GM12878 (cell line): Measurements from ENCODE around the gene CDC42SE2. TPM values are rescaled to one million over a fixed set of nuclear protein-coding genes. Genes with fewer than 3 reads are reported as not detected.

ENCODE experiments used
- ATAC-seq: fragments of 200-7000 bp; cut with Tn5 transposase; 3 replicates; pipeline ENCODE4 v1.9.1; 2020; ENCODE audit warnings: mild to moderate bottlenecking, moderate library complexity
- BruUV-seq: library from RNA; stranded (reverse); fragments of 400-500 nt; replicated peaks from 2 replicates; lab custom pipeline; 2021; lab: Mats Ljungman, UMichigan
- CTCF ChIA-PET: fragments of 300-600 bp; sonication (Branson Sonifier 250); formaldehyde crosslinking; extraction: SDS; loops from one replicate; lab custom pipeline; 2021; ENCODE audit warnings: inconsistent platforms; lab: Yijun Ruan, JAX
- POLR2A ChIA-PET: fragments of 350-600 bp; formaldehyde crosslinking; extraction: SDS; loops from one replicate; lab custom pipeline; 2021; ENCODE audit warnings: inconsistent platforms; lab: Charles Lee
- RAD21 ChIA-PET: fragments of 300-600 bp; sonication (Branson Sonifier 250); formaldehyde crosslinking; loops from one replicate; lab custom pipeline; 2023; ENCODE audit warnings: antibody characterized with exemption; ENCODE audit not compliant: unreplicated experiment; lab: Charles Lee
- SMC1A ChIA-PET: fragments of 300-600 bp; sonication (Branson Sonifier 250); formaldehyde crosslinking; loops from one replicate; lab custom pipeline; 2023; ENCODE audit not compliant: unreplicated experiment, uncharacterized antibody; lab: Charles Lee
- DNase-seq: peaks from one replicate; pipeline ENCODE4 v3.0.0-alpha.2; 2011; ENCODE audit warnings: low read depth, low spot score
- FAIRE-seq: peaks from 3 replicates; lab custom pipeline; 2011; peaks lifted over from hg19 to GRCh38; lab: Jason Lieb, UNC
- H2AFZ ChIP-seq: 2 replicates; pipeline ENCODE4 v1.6.0; 2011; ENCODE audit warnings: low read depth, low read length, control low read depth; ENCODE audit not compliant: control insufficient read depth
- H3K27ac ChIP-seq: 2 replicates; pipeline ENCODE4 v1.5.1; 2011; ENCODE audit warnings: control low read depth; ENCODE audit not compliant: control insufficient read depth, insufficient read depth
- H3K27me3 ChIP-seq, 2 experiments: replicated peaks in 1 of 2; 2 replicates each; pipeline versions ENCODE4 v1.6.0 to v1.6.1; 2011; ENCODE audit warnings: low read length in 1 of 2; ENCODE audit not compliant: control insufficient read depth in 2 of 2, insufficient read depth in 2 of 2
- H3K36me3 ChIP-seq, 2 experiments: 2 replicates each; pipeline ENCODE4 v1.5.1; 2011; ENCODE audit warnings: low read length in 1 of 2; ENCODE audit not compliant: control insufficient read depth in 2 of 2, insufficient read depth in 2 of 2
- H3K4me1 ChIP-seq: 2 replicates; pipeline ENCODE4 v1.6.1; 2011; ENCODE audit warnings: mild to moderate bottlenecking, low read length, moderate library complexity, mixed read lengths; ENCODE audit not compliant: control insufficient read depth, insufficient read depth
- H3K4me2 ChIP-seq: 2 replicates; pipeline ENCODE4 v1.6.0; 2011; ENCODE audit warnings: control low read depth; ENCODE audit not compliant: control insufficient read depth, insufficient read depth
- H3K4me3 ChIP-seq: fragments of 200-600 bp; sonication (generic); 2 replicates; pipeline ENCODE4 v1.5.1; 2016
- H3K79me2 ChIP-seq: 2 replicates; pipeline ENCODE4 v1.6.0; 2011; ENCODE audit warnings: low read length; ENCODE audit not compliant: control insufficient read depth, insufficient read depth
- H3K9ac ChIP-seq: 2 replicates; pipeline ENCODE4 v1.8.0; 2011; ENCODE audit warnings: low read length, control low read depth, mixed read lengths; ENCODE audit not compliant: control insufficient read depth, insufficient read depth
- H3K9me3 ChIP-seq: replicated peaks from 3 replicates; pipeline ENCODE4 v1.5.1; 2011; ENCODE audit warnings: mild to moderate bottlenecking, low read length; ENCODE audit not compliant: control insufficient read depth, insufficient read depth
- H4K20me1 ChIP-seq: 2 replicates; pipeline ENCODE4 v1.6.0; 2011; ENCODE audit not compliant: control insufficient read depth, insufficient read depth
- FOS ChIP-seq: IDR thresholded peaks from 3 replicates; pipeline ENCODE4 v1.6.1; 2011; ENCODE audit warnings: borderline replicate concordance; ENCODE audit not compliant: insufficient read length; ENCODE audit errors: extremely low read depth
- LARP7 ChIP-seq: fragments of 450-650 bp; IDR thresholded peaks from 2 replicates; pipeline ENCODE4 v1.6.1; 2017; ENCODE audit warnings: mild to moderate bottlenecking
- MEF2A ChIP-seq: IDR thresholded peaks from 2 replicates; pipeline ENCODE4 v1.6.1; 2011; ENCODE audit warnings: low read depth, mild to moderate bottlenecking, low read length, moderate library complexity; ENCODE audit not compliant: insufficient read depth
- MLLT1 ChIP-seq: fragments of 450-650 bp; IDR thresholded peaks from 2 replicates; pipeline ENCODE4 v1.6.1; 2016; ENCODE audit warnings: mild to moderate bottlenecking
- MYC ChIP-seq: IDR thresholded peaks from 2 replicates; pipeline ENCODE4 v1.6.1; 2011; ENCODE audit warnings: mild to moderate bottlenecking, low read length, moderate library complexity, inconsistent platforms; ENCODE audit not compliant: insufficient read depth, insufficient replicate concordance, insufficient read length, severe bottlenecking
- REST ChIP-seq: IDR thresholded peaks from 2 replicates; pipeline ENCODE4 v1.6.1; 2012; ENCODE audit warnings: mild to moderate bottlenecking, low read depth, low read length
- SIN3A ChIP-seq: IDR thresholded peaks from 2 replicates; pipeline ENCODE4 v1.6.1; 2012; ENCODE audit warnings: low read depth, low read length, improper control_type of control experiment
- SKIL ChIP-seq: fragments of 450-650 bp; IDR thresholded peaks from 2 replicates; pipeline ENCODE4 v1.6.1; 2017; ENCODE audit warnings: mild to moderate bottlenecking, low read depth, inconsistent platforms; ENCODE audit not compliant: poor library complexity, severe bottlenecking
- SMAD5 ChIP-seq: IDR thresholded peaks from 2 replicates; pipeline ENCODE4 v1.6.1; 2016; ENCODE audit warnings: antibody characterized with exemption, low read depth
- TCF12 ChIP-seq: IDR thresholded peaks from 2 replicates; pipeline ENCODE4 v1.6.1; 2011; ENCODE audit warnings: low read depth, mild to moderate bottlenecking, low read length
- ZBTB33 ChIP-seq: fragments of 450-650 bp; IDR thresholded peaks from 2 replicates; pipeline ENCODE4 v1.6.1; 2017; ENCODE audit warnings: mild to moderate bottlenecking
- WGBS: methylation state at CpG from one replicate; pipeline ENCODE4 v1.1.6; 2016; ENCODE audit warnings: low lambda C conversion rate; ENCODE audit not compliant: insufficient replicate concordance, insufficient coverage; ENCODE audit errors: missing lambda C conversion rate; 5-methylcytosine and 5-hydroxymethylcytosine counted together
- in situ Hi-C: fragments of 300-500 bp; cut with MboI; formaldehyde crosslinking; loops from 9 replicates; pipeline ENCODE4 v1.14.3; 2018; ENCODE audit warnings: mixed read lengths
- intact Hi-C: fragments of 100-400 bp; cut with micrococcal nuclease; formaldehyde crosslinking; loops from one replicate; pipeline ENCODE4 v1.14.2; 2022; ENCODE audit not compliant: unreplicated experiment
- polyA plus RNA-seq, 11 experiments: library from polyadenylated mRNA; depleted of rRNA in 4 of 11; unstranded in 6 of 11; stranded (reverse) in 5 of 11; fragments of >200 nt; fragmentation: Nextera tagmentation in 4 of 11; fragmentation: Illumina TruSeq in 1 of 11; extraction: Ambion mirVana in 4 of 11; extraction: Trizol in 1 of 11; gene quantifications; 1 replicate in 1 of 11; 2 replicates in 10 of 11; pipeline versions ENCODE4 v1.2.1 to v1.2.3, GENCODE V29; 2011 to 2016; ENCODE audit warnings: inconsistent platforms in 2 of 11, missing spikeins in 2 of 11, low read depth in 1 of 11
- total RNA-seq, 4 experiments: library from RNA; depleted of rRNA in 3 of 4; stranded (reverse); fragments of >200 nt in 3 of 4; fragmentation: Illumina TruSeq in 1 of 4; extraction: Trizol in 1 of 4; gene quantifications; 2 replicates each; pipeline versions ENCODE4 v1.2.1 to v1.2.3, GENCODE V29; 2013 to 2021

Gene CDC42SE2
- total and polyA plus RNA-seq, 10 of the 15 experiments (the other 5 are each of a cell fraction or from before 2014, with no cell fraction given): 57.0 to 148 (median 80.3) TPM

- TF ChIP-seq MLLT1 (no peak), SKIL (no peak), SIN3A (no peak)
- TF ChIP-seq, all 136 proteins: peak for 0
Observed at GRCh38 chr5:131328536-131329285, 64.9 kb downstream of the CDC42SE2 start (continued).

GRCh38 chr5:131329286-131329560, 65.4 kb downstream of the CDC42SE2 start:
- ChIA-PET POLR2A (interaction anchor here (1.4 kb wide), 1 partner anchor 27 kb away, joined by 5 read pairs; no protein-coding TSS in a partner anchor), RAD21 (interaction anchor here (0.6 to 1.9 kb wide), 3 partner anchors 57 to 167 kb away, joined by 3 to 5 read pairs (median 4); no protein-coding TSS in a partner anchor), SMC1A (interaction anchor here (1.0 to 1.6 kb wide), 6 partner anchors 15 to 59 kb away, joined by 3 to 5 read pairs (median 4); no protein-coding TSS in a partner anchor), CTCF (interaction anchor here (1.3 kb wide), 1 partner anchor 30 kb away, joined by 4 read pairs; no protein-coding TSS in a partner anchor)
- Histone ChIP-seq H3K9me3 (no peaks in the 10 kb centered on the region; the same call in 2 of the 3 replicates), H3K4me1 (peaks cover 3% of the 10 kb centered on the region; the same call in 1 of the 2 replicates), H3K9ac (no peak overlapping the region), H3K27ac (no peak overlapping the region), H3K4me3 (no peak overlapping the region), H3K36me3 (peaks cover 2 to 15% of the 10 kb centered on the region in 2 experiments), H3K27me3 (no peaks in the 10 kb centered on the region), H3K79me2 (peaks cover 72% of the 10 kb centered on the region), H4K20me1 (no peaks in the 10 kb centered on the region), H2AFZ (no peak overlapping the region), H3K4me2 (no peak overlapping the region)
- WGBS: 92% methylated on average over 2 of the region's 2 CpGs
- FAIRE-seq: no peak
- no peak for DNase-seq
- no TSS peak for BruUV-seq
- ATAC-seq: no peak
- intact Hi-C loops: loop anchor here (10.0 kb wide), 1 partner anchor 54 kb away; no protein-coding TSS in a partner anchor
- in situ Hi-C loops: no loop called here
- TF ChIP-seq LARP7: no peak
- TF ChIP-seq REST: no peak
- no peak for TF ChIP-seq TCF12
- TF ChIP-seq SIN3A: no peak
- TF ChIP-seq ZBTB33: no peak
- no peak for TF ChIP-seq MEF2A
- no peak for TF ChIP-seq SMAD5
- no peak for TF ChIP-seq MYC
- TF ChIP-seq FOS: no peak
